Measurements from ENCODE around the gene TRIM72. TPM values are rescaled to one million over a fixed set of nuclear protein-coding genes. Genes with fewer than 3 reads are reported as not detected.
A peak's percentile ranks its signal among the peaks of the same experiment; 100 is the strongest.

The TRIM72 gene
- total and polyA plus RNA-seq, 9 of the 15 experiments (the other 6 are each of a cell fraction or from before 2014, with no cell fraction given): under 0.01 TPM; not detected in 8

DNA sequence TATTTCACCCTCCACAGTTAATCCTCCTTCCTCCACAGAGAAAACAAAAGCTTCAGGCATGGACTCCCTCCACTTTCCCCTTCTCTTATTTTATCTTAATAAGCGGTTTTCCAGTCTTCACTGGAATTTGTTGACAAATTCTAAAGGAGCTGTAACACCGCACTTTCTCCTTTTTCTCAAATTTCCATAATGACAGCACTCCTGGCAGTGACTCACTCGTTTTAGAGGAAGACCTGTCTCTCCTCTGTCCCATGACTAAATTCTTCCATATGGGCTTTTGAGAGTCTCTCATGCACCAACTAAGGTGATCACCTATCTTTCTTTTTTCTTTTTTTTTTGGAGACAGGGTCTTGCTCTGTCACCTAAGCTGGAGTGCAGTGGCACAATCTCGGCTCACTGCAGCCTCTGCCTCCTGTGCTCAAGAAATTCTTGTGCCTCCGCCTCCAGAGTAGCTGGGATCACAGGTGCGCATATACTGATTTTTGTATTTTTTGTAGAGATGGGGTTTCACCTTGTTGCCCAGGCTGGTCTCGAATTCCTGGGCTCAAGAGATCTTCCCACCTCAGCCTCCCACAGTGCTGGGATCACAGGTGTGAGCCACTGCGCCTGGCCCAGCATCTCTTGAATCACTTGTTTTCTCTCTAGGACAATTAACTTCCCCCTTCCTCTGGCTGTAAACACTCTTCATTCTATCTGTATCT is 53.6 kb downstream of the TRIM72 start (continued):
- TF ChIP-seq JUND (IDR thresholded peaks at IDR 0.05; ENCODE audit: borderline replicate concordance, low read depth, low read length) (peak; percentile 19; the same call in 1 of the 2 replicates), JUND (tag; IDR thresholded peaks at IDR 0.05; ENCODE audit: borderline replicate concordance, low read depth, low read length) (no peak), RFX1 (IDR thresholded peaks at IDR 0.05) (no peak), SRSF3 (IDR thresholded peaks at IDR 0.05; ENCODE audit: insufficient read depth, low read length) (no peak), XRCC3 (IDR thresholded peaks at IDR 0.05) (no peak), TRIM25 (IDR thresholded peaks at IDR 0.05; ENCODE audit: borderline replicate concordance) (no peak), FOSL1 (tag; conservative IDR thresholded peaks at IDR 0.05) (0 out of 2 replicates have a peak, but pooled peaks have one; percentile 35), TSC22D4 (tag; IDR thresholded peaks at IDR 0.05) (no peak), ARID1B (IDR thresholded peaks at IDR 0.05) (no peak), ZNF140 (CRISPR knock-in tag; IDR thresholded peaks at IDR 0.05) (no peak), CBX8 (IDR thresholded peaks at IDR 0.05; ENCODE audit: borderline replicate concordance, extremely low read depth, low read depth, low read length, poor library complexity, severe bottlenecking) (no peak), CBX5 (IDR thresholded peaks at IDR 0.05; ENCODE audit: borderline replicate concordance, low read depth) (no peak)
- TF ChIP-seq, protein P1, sequence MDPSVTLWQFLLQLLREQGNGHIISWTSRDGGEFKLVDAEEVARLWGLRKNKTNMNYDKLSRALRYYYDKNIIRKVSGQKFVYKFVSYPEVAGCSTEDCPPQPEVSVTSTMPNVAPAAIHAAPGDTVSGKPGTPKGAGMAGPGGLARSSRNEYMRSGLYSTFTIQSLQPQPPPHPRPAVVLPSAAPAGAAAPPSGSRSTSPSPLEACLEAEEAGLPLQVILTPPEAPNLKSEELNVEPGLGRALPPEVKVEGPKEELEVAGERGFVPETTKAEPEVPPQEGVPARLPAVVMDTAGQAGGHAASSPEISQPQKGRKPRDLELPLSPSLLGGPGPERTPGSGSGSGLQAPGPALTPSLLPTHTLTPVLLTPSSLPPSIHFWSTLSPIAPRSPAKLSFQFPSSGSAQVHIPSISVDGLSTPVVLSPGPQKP (CRISPR knock-in tag; IDR thresholded peaks at IDR 0.05): no peak
- TF ChIP-seq, protein P2, sequence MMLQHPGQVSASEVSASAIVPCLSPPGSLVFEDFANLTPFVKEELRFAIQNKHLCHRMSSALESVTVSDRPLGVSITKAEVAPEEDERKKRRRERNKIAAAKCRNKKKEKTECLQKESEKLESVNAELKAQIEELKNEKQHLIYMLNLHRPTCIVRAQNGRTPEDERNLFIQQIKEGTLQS (IDR thresholded peaks at IDR 0.05): peak; percentile 61
- TF ChIP-seq, protein P2 (CRISPR knock-in tag; conservative IDR thresholded peaks at IDR 0.05): no peak

All from K562 (cell line).